GM18861 (cell line): Measurements from ENCODE around the gene IL1R2.
"Not testable (repeated sequence)": the region's sequence is repeated elsewhere in the genome, so short reads cannot be mapped to it uniquely, and the experiment has no call there.

Source experiments
- ATAC-seq: cut with Tn5 transposase; IDR thresholded peaks from one replicate; pipeline ENCODE4 v1.9.1; 2021; ENCODE audit not compliant: unreplicated experiment

The IL1R2 gene

DNA sequence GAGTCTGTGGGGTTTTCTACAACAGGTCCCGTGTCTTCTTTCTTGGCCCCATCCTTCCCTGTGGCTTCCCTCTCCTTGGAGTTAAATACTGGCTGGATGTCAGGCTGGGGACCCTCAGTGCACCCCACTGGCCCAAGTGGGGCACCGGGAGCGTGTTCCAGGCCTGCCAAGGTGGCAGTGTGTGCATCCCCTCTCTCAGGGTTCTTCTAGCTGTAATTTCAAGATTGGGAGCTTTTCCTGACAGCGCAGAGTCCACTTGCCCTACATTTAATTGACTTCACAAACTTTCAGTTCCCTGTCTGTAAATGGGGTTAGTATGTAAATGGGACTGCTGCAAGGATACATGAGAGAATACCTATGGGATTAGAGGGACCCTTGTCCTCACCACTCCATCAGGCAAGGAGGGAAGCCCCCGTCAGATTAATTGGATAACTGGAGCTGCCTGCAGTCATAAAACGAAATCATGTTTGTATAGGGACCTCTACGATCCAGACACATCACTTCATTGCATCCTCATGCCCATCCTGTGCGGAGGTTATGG lies 66.6 kb downstream of the IL1R2 start:
- ATAC-seq = no peak

GRCh38 chr2:102059151-102059550 lies 67.4 kb downstream of the IL1R2 start:
- ATAC-seq = no peak

- ATAC-seq = no peak
Measured at GRCh38 chr2:102060047-102060446, 68.3 kb downstream of the IL1R2 start.

DNA sequence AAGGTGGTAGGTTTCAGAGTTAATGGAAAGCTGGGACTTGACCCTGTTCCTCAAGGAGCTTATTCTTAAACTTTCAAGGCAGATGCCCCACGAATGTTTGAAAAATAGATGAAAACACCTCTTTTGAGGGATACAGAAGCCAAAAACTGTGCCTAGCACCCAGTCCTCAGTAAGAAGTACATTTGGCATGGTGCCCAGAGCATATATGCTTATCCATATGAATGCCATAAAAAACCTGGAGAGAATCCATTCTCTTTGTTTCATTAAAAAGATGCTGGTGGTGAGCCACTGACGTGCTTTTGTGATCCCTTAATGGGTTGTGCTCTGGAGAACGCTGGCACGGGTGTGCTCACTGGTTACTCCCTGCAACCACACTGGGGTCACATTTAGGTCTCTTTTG lies 69.0 kb downstream of the IL1R2 start:
- no peak for ATAC-seq

DNA sequence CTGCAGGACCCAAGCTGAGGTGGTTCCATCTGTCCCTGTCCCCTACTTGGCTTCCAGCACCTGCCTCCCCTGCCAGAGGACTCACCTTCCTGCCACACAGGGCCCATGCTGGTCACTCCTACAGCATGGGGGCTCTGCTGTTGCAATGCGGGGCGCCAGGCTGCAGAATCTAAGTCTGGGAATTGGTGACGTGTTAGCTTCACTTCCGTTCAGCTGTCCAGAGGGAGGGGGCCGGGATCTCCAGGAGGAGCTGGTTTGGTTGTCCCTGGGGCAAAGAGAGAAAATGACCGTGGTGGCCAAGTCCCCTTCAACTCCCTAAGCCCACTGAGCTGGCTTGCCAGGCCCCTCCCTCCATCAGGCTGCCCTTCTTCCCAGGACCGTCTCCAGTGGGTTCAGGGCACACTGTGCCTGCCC lies 69.5 kb downstream of the IL1R2 start:
- ATAC-seq = no peak

GRCh38 chr2:102061962-102062795 lies 70.4 kb downstream of the IL1R2 start:
- no peak for ATAC-seq

DNA sequence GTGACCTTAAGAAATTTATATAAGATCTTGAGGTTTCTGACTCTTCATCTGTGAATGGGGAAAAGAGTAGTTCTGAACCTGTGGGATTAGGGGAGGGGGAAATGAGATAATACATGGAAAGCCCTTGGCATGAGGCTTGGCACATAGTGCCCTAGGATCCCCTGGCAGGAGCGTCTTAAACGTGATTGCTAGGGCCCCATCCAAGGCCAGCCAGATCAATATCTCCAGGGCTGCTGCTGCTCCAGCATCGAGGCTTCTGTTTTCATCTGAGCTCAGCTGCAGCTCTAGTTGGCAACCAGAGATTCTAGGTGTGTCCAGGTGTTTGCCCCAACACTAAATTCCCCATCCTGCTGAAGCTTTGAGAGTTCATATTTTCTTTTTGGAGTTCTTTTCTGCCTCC lies 71.0 kb downstream of the IL1R2 start:
- no peak for ATAC-seq

GRCh38 chr2:102063487-102063911 lies 71.7 kb downstream of the IL1R2 start:
- no peak for ATAC-seq

DNA sequence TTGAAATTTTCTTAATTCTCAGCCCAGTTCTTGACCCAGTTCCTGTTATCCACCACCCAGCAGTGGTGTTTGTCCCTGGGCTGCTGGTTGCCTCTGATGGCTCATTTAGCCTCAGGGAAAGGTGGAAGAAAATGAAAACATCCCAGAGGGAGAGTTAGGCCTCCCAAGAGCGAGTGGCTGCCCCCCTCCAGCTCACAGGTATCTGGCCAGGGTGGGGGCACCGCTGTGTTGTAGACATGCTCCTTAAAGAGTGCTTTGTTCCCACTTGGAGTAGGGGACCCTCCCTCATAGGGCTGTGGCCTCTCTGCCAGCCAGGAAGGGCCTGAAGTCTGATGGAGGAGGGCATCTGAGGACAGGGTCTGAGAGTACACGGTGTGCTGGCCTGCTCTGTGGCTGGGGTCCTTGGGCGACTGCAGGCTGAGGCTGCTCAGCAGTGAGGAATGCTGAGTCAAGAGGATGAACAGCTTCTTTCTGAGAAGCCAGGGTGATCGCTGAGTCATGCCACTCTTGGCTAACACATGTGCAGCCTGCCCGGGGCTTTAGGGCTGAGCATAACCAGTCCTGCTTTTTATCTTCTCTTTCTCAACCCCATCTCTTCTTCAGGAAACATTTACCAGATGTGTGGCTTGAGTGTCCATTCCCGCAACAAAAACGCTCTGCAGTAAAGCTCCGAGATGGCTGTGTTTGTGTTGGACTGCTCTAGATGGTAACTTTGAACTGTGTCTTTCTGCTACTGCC lies 72.3 kb downstream of the IL1R2 start:
- no peak for ATAC-seq

DNA sequence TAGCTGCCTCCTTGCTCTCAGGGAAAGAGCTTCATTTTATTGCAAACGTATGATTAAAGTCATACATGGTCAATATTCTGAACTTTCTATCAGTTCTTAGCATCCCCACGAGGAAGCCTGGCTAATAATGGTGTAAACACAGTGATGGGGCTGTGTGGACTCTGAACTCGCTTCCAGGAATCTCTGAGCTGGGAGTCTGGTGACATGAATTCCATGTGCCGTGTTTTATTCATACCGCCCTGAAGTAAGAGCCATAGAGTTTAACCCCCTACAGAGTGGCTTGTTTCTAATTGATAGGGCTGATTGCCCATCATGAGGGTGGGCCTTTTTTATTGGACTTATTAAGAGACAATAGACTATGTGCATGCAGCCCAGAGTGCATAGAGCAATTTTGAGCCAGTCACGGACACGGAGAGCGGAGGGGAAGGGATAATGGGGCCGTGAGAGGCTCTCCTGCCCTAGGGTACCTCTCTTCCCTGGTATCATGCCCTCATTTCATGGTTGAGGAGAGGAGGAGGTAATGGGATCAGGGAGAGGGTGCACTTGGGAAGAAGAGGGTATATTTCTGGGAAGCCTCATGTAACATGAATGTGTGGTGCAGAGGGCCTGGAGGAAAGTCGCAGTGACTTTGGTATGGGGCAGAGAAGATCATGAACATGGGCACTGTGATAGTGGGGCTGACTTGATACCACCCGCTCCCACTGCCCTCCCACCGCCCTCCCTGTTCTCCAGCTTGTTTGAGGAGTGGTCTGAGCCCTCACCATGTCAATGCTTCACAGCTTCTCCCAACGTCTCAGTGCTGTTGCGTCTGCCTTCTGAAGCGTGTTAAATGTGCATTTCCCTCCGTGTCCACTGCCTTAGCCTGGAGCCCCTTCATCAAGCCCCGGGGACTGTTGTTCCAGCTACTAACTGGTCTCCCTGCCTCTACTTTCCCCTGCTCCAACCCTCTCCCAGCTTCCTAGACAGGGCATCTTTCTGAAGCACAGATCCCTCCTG lies 73.2 kb downstream of the IL1R2 start:
- no peak for ATAC-seq

DNA sequence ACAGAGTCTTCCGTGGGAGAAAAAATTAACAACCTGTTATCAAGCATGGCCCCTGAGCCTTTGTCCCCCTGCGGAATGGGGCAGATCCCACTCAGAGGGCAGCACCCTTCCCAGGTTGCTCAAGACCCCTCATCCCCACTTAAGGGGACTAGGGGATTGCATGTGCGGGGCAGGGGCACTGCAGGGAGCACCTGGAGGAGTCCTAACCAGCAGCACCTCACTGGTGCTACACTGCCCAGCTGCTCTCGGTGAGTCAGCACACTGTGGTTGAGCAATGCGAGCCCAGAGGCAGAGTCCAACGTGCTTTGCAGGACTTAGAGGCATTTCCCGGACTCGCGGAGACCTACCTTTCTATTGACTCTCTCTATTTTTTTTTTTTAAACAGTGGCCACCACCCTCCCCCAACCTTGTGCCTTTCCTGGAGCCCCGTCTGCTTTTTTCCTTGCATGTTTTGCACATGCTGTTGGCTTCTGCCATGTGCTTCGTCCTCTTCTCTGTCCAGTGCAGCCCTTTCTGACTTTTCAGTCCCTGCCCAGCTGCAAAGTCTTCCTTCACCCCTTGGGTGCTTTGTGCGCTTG lies 74.0 kb downstream of the IL1R2 start:
- ATAC-seq = no peak

- no peak for ATAC-seq
Measured at GRCh38 chr2:102066554-102066953, 74.8 kb downstream of the IL1R2 start.

GRCh38 chr2:102068126-102068525 lies 76.4 kb downstream of the IL1R2 start:
- not testable (repeated sequence) for ATAC-seq

DNA sequence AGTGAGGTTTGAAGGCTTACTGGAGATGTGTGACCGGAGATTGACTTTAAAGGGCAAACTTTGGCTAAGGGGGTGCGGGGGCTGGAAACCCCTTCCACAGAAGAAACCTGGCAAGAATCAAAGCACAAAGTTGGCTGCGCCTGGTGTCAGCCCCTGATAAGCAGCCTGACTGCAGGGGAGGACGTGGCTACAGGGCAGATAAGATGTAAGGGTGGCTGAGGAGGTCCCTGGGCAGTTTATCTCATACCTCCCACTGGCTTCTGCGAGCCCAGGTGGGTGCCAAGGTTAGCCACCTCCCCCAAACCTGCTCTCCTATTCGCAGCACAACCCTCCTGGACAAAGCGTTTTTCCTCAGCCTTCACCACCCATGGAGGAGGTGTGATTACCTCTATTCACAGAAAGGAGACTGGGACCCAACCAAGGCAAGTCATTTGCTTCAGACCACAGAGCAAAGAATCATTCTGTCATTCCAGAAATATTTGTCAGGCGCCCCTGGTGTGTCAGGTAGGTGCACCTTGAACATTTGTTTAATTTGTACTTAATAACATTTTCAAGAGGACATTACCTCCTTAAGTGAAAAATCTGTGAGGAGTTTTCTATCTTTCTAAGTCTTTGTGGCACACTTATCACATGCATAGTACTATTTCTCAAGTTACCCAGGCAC lies 77.7 kb downstream of the IL1R2 start:
- ATAC-seq = no peak

DNA sequence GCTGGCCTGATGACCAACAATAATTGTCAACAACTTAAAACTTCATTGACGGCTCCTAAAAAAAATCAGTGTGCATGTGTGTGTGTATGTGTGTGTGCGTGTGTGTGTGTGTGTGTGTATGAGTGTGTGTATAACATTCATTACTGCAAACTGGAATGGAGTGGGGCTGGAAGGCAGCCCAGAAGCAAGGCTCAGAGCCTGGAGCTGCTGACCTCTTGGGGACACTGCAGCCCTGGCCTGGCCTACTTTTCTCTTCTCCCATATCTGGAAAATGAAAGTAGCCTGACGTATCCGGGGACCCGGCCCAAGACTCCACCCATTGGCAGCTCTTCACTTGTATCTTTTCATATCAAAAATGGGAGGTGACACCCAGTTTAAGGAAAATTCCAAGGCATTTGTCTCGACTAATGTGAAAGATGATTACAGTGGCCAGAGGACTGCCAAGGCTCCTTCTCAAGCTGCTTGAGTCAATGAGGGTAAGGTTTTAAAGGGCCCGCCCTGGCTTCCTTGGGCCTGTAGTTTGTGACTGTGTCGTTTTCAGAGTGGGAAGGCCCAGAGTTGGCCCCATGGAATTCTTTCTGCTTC lies 78.4 kb downstream of the IL1R2 start:
- ATAC-seq = no peak

- no peak for ATAC-seq
Measured at GRCh38 chr2:102072741-102073140, 81.0 kb downstream of the IL1R2 start.

GRCh38 chr2:102073168-102073724 lies 81.5 kb downstream of the IL1R2 start:
- ATAC-seq = no peak

DNA sequence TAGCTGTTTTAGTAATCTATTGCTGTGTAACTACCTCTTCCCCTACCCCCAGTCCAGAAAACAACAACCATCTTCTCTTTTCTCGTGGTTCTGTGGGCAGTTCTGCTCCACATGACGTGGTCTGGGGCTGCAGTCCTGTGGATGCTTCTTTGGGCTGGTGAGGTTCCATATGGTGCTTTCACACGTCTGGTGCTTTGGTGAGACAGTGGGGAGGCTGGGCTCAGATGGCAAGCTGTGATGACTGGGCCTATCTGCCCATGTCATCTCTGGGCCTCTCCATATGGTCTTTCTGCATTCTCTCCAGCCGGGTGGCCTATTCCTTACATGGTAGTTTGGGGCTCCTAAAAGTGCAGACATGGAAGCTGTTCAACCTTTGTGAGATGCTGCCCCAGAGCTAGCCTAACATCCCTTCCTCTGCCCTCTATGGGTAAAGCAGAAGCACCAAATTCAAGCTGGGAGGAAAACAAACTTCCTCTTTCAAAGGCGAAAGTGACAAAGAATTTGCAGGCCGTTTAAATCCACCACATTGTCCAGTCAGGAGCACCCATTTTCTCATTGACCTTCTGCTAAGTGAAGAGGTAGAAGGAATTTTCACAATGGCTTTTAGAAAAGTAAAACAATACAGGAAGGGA lies 82.5 kb downstream of the IL1R2 start:
- ATAC-seq = no peak

- no peak for ATAC-seq
Measured at GRCh38 chr2:102075479-102075878, 83.7 kb downstream of the IL1R2 start.
